ENCODE results near the gene FSD1. TPM values are rescaled to one million over a fixed set of nuclear protein-coding genes. Genes with fewer than 3 reads are reported as not detected.

The FSD1 gene
- total and polyA plus RNA-seq, 9 of the 15 experiments (the other 6 are each of a cell fraction or from before 2014, with no cell fraction given) = 0.11 to 1.9 (median 0.94) TPM; not detected in 1

DNA sequence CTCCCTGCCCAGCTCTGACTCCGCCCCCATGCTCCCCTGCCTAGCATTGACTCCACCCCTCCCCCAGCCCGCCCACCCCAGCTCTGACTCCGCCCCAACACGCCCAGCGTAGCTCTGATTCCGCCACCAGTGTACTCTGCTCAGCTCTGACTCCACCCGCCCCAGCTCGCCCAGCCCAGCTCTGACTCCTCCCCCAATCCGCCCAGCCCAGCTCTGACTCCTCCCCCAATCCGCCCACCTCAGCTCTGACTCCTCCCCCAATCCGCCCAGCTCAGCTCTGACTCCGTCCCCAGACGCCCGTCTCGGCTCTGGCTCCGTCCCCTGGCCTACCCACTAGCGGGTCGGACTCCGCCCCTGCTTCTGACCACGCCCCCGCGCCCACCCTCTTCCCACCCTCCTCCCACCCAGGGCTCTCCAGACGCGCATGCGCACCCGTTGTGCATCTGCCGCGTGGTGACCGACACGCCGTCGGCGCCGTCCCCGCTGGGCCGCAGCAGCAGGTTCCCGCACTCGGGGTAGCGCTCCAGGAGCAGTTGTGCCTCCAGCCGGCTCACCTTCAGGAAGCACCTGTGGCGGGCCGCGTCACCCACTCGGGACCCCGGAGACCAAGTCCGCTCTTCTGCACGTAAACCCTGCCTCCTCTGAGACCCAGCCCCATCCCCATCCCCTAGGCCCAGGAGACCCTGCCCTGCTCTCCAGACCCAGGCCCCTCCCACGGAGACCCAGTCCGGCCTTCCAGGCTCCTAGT, 24.0 kb downstream of the FSD1 start (continued):
- TF ChIP-seq RNF2 (IDR thresholded peaks at IDR 0.05) (peak; percentile 76), ZHX1 (conservative IDR thresholded peaks at IDR 0.05; ENCODE audit: low read length) (no peak), ZNF785 (CRISPR knock-in tag; IDR thresholded peaks at IDR 0.05) (no peak), ZNF589 (CRISPR knock-in tag; IDR thresholded peaks at IDR 0.05; ENCODE audit: low read depth) (no peak), ZNF511 (CRISPR knock-in tag; IDR thresholded peaks at IDR 0.05) (peak; percentile 52; the same call in 1 of the 2 replicates), CBX2 (IDR thresholded peaks at IDR 0.05; ENCODE audit: insufficient read depth, low read length, poor library complexity, severe bottlenecking) (no peak), SIN3B (IDR thresholded peaks at IDR 0.05; ENCODE audit: low read depth) (no peak), ZSCAN29 (IDR thresholded peaks at IDR 0.05) (no peak), SMARCB1 (IDR thresholded peaks at IDR 0.05; ENCODE audit: insufficient read length, low read depth) (no peak), ZNF584 (CRISPR knock-in tag; IDR thresholded peaks at IDR 0.05; ENCODE audit: low read depth) (no peak), MBD2 (IDR thresholded peaks at IDR 0.05; ENCODE audit: borderline replicate concordance, low read depth) (peak; percentile 100), RBBP5 (IDR thresholded peaks at IDR 0.05; ENCODE audit: borderline replicate concordance, insufficient read depth, low read length, poor library complexity, severe bottlenecking) (peak; percentile 53), SREBF2 (CRISPR knock-in tag; IDR thresholded peaks at IDR 0.05) (no peak), MEF2A (IDR thresholded peaks at IDR 0.05; ENCODE audit: control insufficient read depth, low read depth, low read length) (peak; percentile 42; the same call in 1 of the 2 replicates), OTX1 (CRISPR knock-in tag; IDR thresholded peaks at IDR 0.05) (0 out of 2 replicates have a peak, but pooled peaks have one; percentile 15), MAFG (tag; conservative IDR thresholded peaks at IDR 0.05) (no peak), FOXK2 (conservative IDR thresholded peaks at IDR 0.05 in 1 of 2, IDR thresholded peaks at IDR 0.05 in 1 of 2; ENCODE audit: low read depth in 2 of 2) (no peak), RFX5 (IDR thresholded peaks at IDR 0.05; ENCODE audit: low read depth, low read length) (no peak), GABPA (tag; conservative IDR thresholded peaks at IDR 0.05; ENCODE audit: low read depth) (no peak), BMI1 (IDR thresholded peaks at IDR 0.05; ENCODE audit: low read length) (no peak), NFE2L1 (tag; IDR thresholded peaks at IDR 0.05; ENCODE audit: borderline replicate concordance, low read depth) (no peak), TSC22D4 (tag; IDR thresholded peaks at IDR 0.05) (no peak), SPI1 (IDR thresholded peaks at IDR 0.05; ENCODE audit: borderline replicate concordance, low read depth, low read length) (peak; percentile 50; the same call in 1 of the 2 replicates), POU5F1 (IDR thresholded peaks at IDR 0.05; ENCODE audit: borderline replicate concordance, low read depth, low read length, partially characterized antibody) (no peak)
- TF ChIP-seq, protein P1, sequence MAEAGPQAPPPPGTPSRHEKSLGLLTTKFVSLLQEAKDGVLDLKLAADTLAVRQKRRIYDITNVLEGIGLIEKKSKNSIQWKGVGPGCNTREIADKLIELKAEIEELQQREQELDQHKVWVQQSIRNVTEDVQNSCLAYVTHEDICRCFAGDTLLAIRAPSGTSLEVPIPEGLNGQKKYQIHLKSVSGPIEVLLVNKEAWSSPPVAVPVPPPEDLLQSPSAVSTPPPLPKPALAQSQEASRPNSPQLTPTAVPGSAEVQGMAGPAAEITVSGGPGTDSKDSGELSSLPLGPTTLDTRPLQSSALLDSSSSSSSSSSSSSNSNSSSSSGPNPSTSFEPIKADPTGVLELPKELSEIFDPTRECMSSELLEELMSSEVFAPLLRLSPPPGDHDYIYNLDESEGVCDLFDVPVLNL (CRISPR knock-in tag; IDR thresholded peaks at IDR 0.05; ENCODE audit: low read depth) = no peak
